Measurements from ENCODE around the gene NEUROG2. TPM values are rescaled to one million over a fixed set of nuclear protein-coding genes. Genes with fewer than 3 reads are reported as not detected.

NEUROG2 gene
- total RNA-seq, 2 experiments from 2014 or later, result not detected

DNA sequence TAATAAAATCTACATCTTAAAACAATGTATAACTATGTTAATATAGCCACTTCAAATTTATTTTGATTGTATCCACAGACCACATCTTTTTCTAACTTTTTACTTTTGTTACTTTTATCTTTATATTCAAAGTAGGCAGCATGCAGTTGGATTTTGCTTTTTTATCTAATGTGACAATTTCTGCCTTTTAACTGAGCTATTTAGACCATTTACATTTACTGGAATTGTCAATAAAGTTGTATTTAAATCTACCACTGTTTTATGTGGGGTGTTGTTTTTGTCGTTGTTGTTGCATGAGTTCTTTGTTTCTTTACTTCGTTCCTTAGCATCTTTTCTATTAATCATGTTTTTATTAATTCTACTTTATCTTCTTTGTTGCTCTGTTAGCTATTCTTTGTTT is 42.0 kb downstream of the NEUROG2 start:
- H3K36me3 Mint-ChIP-seq (ENCODE audit: low read depth), result no peaks in the 10 kb centered on the region
- H3K27ac Mint-ChIP-seq, result no peak overlapping the region
- intact Hi-C loops (cut with DNase I, micrococcal nuclease), result no loop called here
- Histone ChIP-seq H3K27ac (ENCODE audit: low read depth in 1 of 2, low read length in 2 of 2) (no peak overlapping the region), H3K4me3 (ENCODE audit: low read length) (no peak overlapping the region), H3K4me1 (ENCODE audit: insufficient read depth, low read length) (no peaks in the 10 kb centered on the region), H3K36me3 (ENCODE audit: insufficient read depth, low read length) (no peaks in the 10 kb centered on the region), H3K9me3 (ENCODE audit: control insufficient read depth in 1 of 2, insufficient read depth in 1 of 2, low read length in 2 of 2) (no peaks in the 10 kb centered on the region), H3K27me3 (ENCODE audit: control insufficient read depth in 1 of 2, insufficient read depth in 2 of 2, low read length in 2 of 2) (no peaks in the 10 kb centered on the region)
- TF ChIP-seq, protein P1, sequence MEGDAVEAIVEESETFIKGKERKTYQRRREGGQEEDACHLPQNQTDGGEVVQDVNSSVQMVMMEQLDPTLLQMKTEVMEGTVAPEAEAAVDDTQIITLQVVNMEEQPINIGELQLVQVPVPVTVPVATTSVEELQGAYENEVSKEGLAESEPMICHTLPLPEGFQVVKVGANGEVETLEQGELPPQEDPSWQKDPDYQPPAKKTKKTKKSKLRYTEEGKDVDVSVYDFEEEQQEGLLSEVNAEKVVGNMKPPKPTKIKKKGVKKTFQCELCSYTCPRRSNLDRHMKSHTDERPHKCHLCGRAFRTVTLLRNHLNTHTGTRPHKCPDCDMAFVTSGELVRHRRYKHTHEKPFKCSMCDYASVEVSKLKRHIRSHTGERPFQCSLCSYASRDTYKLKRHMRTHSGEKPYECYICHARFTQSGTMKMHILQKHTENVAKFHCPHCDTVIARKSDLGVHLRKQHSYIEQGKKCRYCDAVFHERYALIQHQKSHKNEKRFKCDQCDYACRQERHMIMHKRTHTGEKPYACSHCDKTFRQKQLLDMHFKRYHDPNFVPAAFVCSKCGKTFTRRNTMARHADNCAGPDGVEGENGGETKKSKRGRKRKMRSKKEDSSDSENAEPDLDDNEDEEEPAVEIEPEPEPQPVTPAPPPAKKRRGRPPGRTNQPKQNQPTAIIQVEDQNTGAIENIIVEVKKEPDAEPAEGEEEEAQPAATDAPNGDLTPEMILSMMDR (IDR thresholded peaks at IDR 0.05), result no peak
- CTCF ChIA-PET, result no interaction called here
- H3K9me3 Mint-ChIP-seq, result peaks cover 4% of the 10 kb centered on the region
- H3K4me3 Mint-ChIP-seq, result no peak overlapping the region
- peaks cover 14% of the 10 kb centered on the region for H3K27me3 Mint-ChIP-seq
- H3K4me1 Mint-ChIP-seq (ENCODE audit: low read depth), result no peaks in the 10 kb centered on the region
- DNase-seq (no peak), ATAC-seq (ENCODE audit: poor library complexity) (no peak)
- POLR2A ChIA-PET, result no interaction called here

DNA sequence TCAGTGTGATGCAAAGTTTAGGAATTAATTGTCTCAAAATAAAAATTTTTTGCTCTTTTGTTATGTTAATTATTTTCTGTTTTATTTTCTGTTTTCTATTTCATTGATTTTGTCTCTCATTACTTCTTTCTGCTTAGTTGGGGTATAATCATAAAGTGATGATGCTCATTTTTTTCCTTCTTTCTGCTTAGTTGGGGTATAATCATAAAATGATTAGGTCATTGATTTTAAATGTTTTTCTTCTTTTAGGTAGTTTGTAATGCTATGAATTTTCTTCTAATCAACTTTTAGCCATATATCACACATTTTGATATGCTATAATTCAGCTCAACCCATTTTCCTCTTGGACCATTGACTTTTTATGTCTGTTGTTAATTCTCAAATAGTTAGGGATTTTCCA is 43.7 kb downstream of the NEUROG2 start:
- POLR2A ChIA-PET, result no interaction called here
- CTCF ChIA-PET, result no interaction called here
- no peak overlapping the region for H3K27ac Mint-ChIP-seq
- DNase-seq, result no peak
- Histone ChIP-seq H3K27me3 (ENCODE audit: control insufficient read depth in 1 of 2, insufficient read depth in 2 of 2, low read length in 2 of 2) (no peaks in the 10 kb centered on the region), H3K4me1 (ENCODE audit: insufficient read depth, low read length) (no peaks in the 10 kb centered on the region), H3K36me3 (ENCODE audit: insufficient read depth, low read length) (no peaks in the 10 kb centered on the region), H3K27ac (ENCODE audit: low read depth in 1 of 2, low read length in 2 of 2) (no peak overlapping the region), H3K9me3 (ENCODE audit: control insufficient read depth in 1 of 2, insufficient read depth in 1 of 2, low read length in 2 of 2) (no peaks in the 10 kb centered on the region), H3K4me3 (ENCODE audit: low read length) (no peak overlapping the region)
- H3K27me3 Mint-ChIP-seq, result peaks cover 5% of the 10 kb centered on the region
- intact Hi-C loops (cut with DNase I, micrococcal nuclease), result no loop called here
- TF ChIP-seq, protein P1 (IDR thresholded peaks at IDR 0.05), result no peak
- H3K4me3 Mint-ChIP-seq, result no peak overlapping the region
- no peaks in the 10 kb centered on the region for H3K4me1 Mint-ChIP-seq (ENCODE audit: low read depth)
- ATAC-seq (ENCODE audit: poor library complexity), result no peak
- H3K9me3 Mint-ChIP-seq, result peaks cover 4% of the 10 kb centered on the region
- no peaks in the 10 kb centered on the region for H3K36me3 Mint-ChIP-seq (ENCODE audit: low read depth)

Other genes starting within 250 kb of the NEUROG2 start
- 10 to 100 TPM; 14.5 to 18.4 TPM for gene TIFA, start 230.3 kb downstream of the NEUROG2 start, total RNA-seq
- 1 to 10 TPM; 8.2 to 9.5 TPM for gene ALPK1, start 218.8 kb downstream of the NEUROG2 start, total RNA-seq
- 10 to 100 TPM; 11.3 to 11.7 TPM for gene ZGRF1, start 120.7 kb upstream of the NEUROG2 start, total RNA-seq
- 10 to 100 TPM; 42.9 to 43.5 TPM for gene LARP7, start 121.0 kb upstream of the NEUROG2 start, total RNA-seq

Data from CD4-positive, alpha-beta T cell (primary cell).